A549 (cell line): ENCODE measurements around the gene SMIM35. TPM values are rescaled to one million over a fixed set of nuclear protein-coding genes. Genes with fewer than 3 reads are reported as not detected.

ENCODE experiments used
- ATAC-seq, 2 experiments: fragments of 200-7000 bp in 1 of 2; fragments of >200 bp in 1 of 2; cut with Nextera tagmentation in 1 of 2; cut with Tn5 transposase in 1 of 2; 3 replicates each; pipeline versions ENCODE4 v1.8.0 to v1.9.1; 2018 to 2020; ENCODE audit warnings: mild to moderate bottlenecking in 1 of 2, moderate library complexity in 1 of 2
- CTCF ChIA-PET: fragments of 300-600 bp; sonication (Branson Sonifier 250); formaldehyde crosslinking; extraction: SDS; loops from one replicate; lab custom pipeline; 2021; ENCODE audit warnings: antibody characterized with exemption, inconsistent platforms; lab: Yijun Ruan, JAX
- POLR2A ChIA-PET: fragments of 350-600 bp; formaldehyde crosslinking; extraction: SDS; loops from one replicate; lab custom pipeline; 2021; ENCODE audit warnings: antibody characterized with exemption, inconsistent platforms; lab: Yijun Ruan, JAX
- DNase-seq, 2 experiments: peaks; one replicate each; pipeline versions ENCODE4 v3.0.0 to v3.0.0-alpha.2; 2011 to 2016; ENCODE audit warnings: low read depth in 1 of 2, low spot score in 1 of 2
- FAIRE-seq: peaks from 2 replicates; lab custom pipeline; 2011; peaks lifted over from hg19 to GRCh38; lab: Jason Lieb, UNC
- H3K27ac ChIP-seq, 2 experiments: fragments of >200 bp; sonication (Bioruptor Twin); formaldehyde crosslinking; 3 replicates each; pipeline ENCODE4 v1.5.1; 2016 to 2017
- H3K4me1 ChIP-seq: fragments of >200 bp; sonication (Bioruptor Twin); formaldehyde crosslinking; 3 replicates; pipeline ENCODE4 v1.6.1; 2016
- H3K4me2 ChIP-seq: fragments of >200 bp; sonication (Bioruptor Twin); formaldehyde crosslinking; 3 replicates; pipeline ENCODE4 v1.6.1; 2016
- H3K4me3 ChIP-seq: fragments of >200 bp; sonication (Bioruptor Twin); formaldehyde crosslinking; 3 replicates; pipeline ENCODE4 v1.5.1; 2016
- H3K9me3 ChIP-seq: fragments of >200 bp; sonication (Bioruptor Twin); formaldehyde crosslinking; 3 replicates; pipeline ENCODE4 v1.6.1; 2016
- CBX2 ChIP-seq: fragments of 200-600 bp; sonication (generic); IDR thresholded peaks from 2 replicates; pipeline ENCODE4 v1.6.1; 2016; ENCODE audit warnings: low read depth, mild to moderate bottlenecking, borderline replicate concordance
- CBX8 ChIP-seq: fragments of 200-600 bp; sonication (generic); IDR thresholded peaks from 2 replicates; pipeline ENCODE4 v1.6.1; 2016
- CHD2 ChIP-seq: fragments of 150-350 bp; IDR thresholded peaks from 2 replicates; pipeline ENCODE4 v1.6.1; 2014; ENCODE audit warnings: low read length; ENCODE audit not compliant: partially characterized antibody
- CHD4 ChIP-seq: fragments of 200-600 bp; sonication (generic); IDR thresholded peaks from 2 replicates; pipeline ENCODE4 v1.6.1; 2016; ENCODE audit warnings: antibody characterized with exemption, mild to moderate bottlenecking, borderline replicate concordance
- EHMT2 ChIP-seq: fragments of 200-600 bp; sonication (generic); IDR thresholded peaks from 2 replicates; pipeline ENCODE4 v1.6.1; 2016; ENCODE audit warnings: antibody characterized with exemption, low read depth, mild to moderate bottlenecking, moderate library complexity
- ELK1 ChIP-seq: fragments of 150-350 bp; IDR thresholded peaks from 2 replicates; pipeline ENCODE4 v1.6.1; 2014; ENCODE audit warnings: low read depth, mild to moderate bottlenecking, low read length
- FOSL2 ChIP-seq, 2 experiments: fragments of 450-650 bp in 1 of 2; fragments of >200 bp in 1 of 2; sonication (Bioruptor Twin) in 1 of 2; formaldehyde crosslinking; IDR thresholded peaks; 2 replicates each; pipeline versions ENCODE4 v1.5.0 to v1.6.1; 2016 to 2020; ENCODE audit warnings: mild to moderate bottlenecking in 1 of 2, moderate library complexity in 1 of 2
- GATA3 ChIP-seq: IDR thresholded peaks from 2 replicates; pipeline ENCODE4 v1.6.1; 2012; ENCODE audit warnings: borderline replicate concordance
- HOXA7 ChIP-seq: fragments of 250-450 bp; sonication (Bioruptor Pico); IDR thresholded peaks from 2 replicates; pipeline ENCODE4 v1.5.0; 2020; ENCODE audit warnings: mild to moderate bottlenecking, moderate library complexity
- JUNB ChIP-seq: fragments of >200 bp; sonication (Bioruptor Twin); formaldehyde crosslinking; IDR thresholded peaks from 2 replicates; pipeline ENCODE4 v1.6.1; 2016
- KDM1A ChIP-seq: fragments of 200-600 bp; sonication (generic); IDR thresholded peaks from 2 replicates; pipeline ENCODE4 v1.6.1; 2016; ENCODE audit warnings: low read depth, mild to moderate bottlenecking
- KDM5A ChIP-seq: fragments of 200-600 bp; sonication (generic); IDR thresholded peaks from 2 replicates; pipeline ENCODE4 v1.6.1; 2016; ENCODE audit warnings: antibody characterized with exemption, mild to moderate bottlenecking
- MAZ ChIP-seq: fragments of 150-350 bp; IDR thresholded peaks from 2 replicates; pipeline ENCODE4 v1.6.1; 2014; ENCODE audit warnings: antibody characterized with exemption, low read depth, low read length, borderline replicate concordance
- NR3C1 ChIP-seq: fragments of >200 bp; sonication (Bioruptor Twin); formaldehyde crosslinking; IDR thresholded peaks from 3 replicates; pipeline ENCODE4 v1.6.1; 2017
- PBX3 ChIP-seq: IDR thresholded peaks from 2 replicates; pipeline ENCODE4 v1.6.1; 2012
- POLR2A ChIP-seq: IDR thresholded peaks from 2 replicates; pipeline ENCODE4 v1.6.1; 2012; ENCODE audit warnings: mild to moderate bottlenecking, low read length
- RAD21 ChIP-seq, 2 experiments: fragments of >200 bp in 1 of 2; sonication (Bioruptor Twin) in 1 of 2; formaldehyde crosslinking in 1 of 2; IDR thresholded peaks in 1 of 2; conservative IDR thresholded peaks in 1 of 2; 2 replicates in 1 of 2; 3 replicates in 1 of 2; pipeline ENCODE4 v1.6.1; 2012 to 2018; ENCODE audit warnings: inconsistent platforms in 1 of 2
- RCOR1 ChIP-seq: fragments of 150-350 bp; IDR thresholded peaks from 2 replicates; pipeline ENCODE4 v1.6.1; 2014; ENCODE audit warnings: antibody characterized with exemption, low read length, low read depth
- REST ChIP-seq: fragments of 200-600 bp; sonication (generic); IDR thresholded peaks from 2 replicates; pipeline ENCODE4 v1.6.1; 2016; ENCODE audit warnings: antibody characterized with exemption, mild to moderate bottlenecking, moderate library complexity
- RFX5 ChIP-seq: fragments of 450-650 bp; IDR thresholded peaks from 2 replicates; pipeline ENCODE4 v1.7.1; 2014; ENCODE audit warnings: antibody characterized with exemption, mild to moderate bottlenecking, moderate library complexity
- SREBF2 ChIP-seq: fragments of 450-650 bp; IDR thresholded peaks from 2 replicates; pipeline ENCODE4 v1.6.1; 2014; ENCODE audit warnings: mild to moderate bottlenecking, moderate library complexity
- TP53 ChIP-seq: fragments of 250-450 bp; sonication (Bioruptor Pico); IDR thresholded peaks from 2 replicates; pipeline ENCODE4 v1.5.0; 2021; ENCODE audit warnings: mild to moderate bottlenecking, moderate library complexity
- ZFP36 ChIP-seq: fragments of 450-650 bp; IDR thresholded peaks from 2 replicates; pipeline ENCODE4 v1.6.1; 2014; ENCODE audit warnings: borderline replicate concordance; ENCODE audit not compliant: partially characterized antibody
- WGBS: methylation state at CpG from one replicate; pipeline ENCODE4 v1.1.6; 2017; ENCODE audit errors: missing lambda C conversion rate; 5-methylcytosine and 5-hydroxymethylcytosine counted together
- polyA plus RNA-seq, 4 experiments: library from polyadenylated mRNA; depleted of rRNA in 3 of 4; stranded (reverse); fragments of >200 nt; fragmentation: RNase III in 1 of 4; extraction: RNeasy Plus Mini Kit Qiagen cat#74134 plus additional on column Dnase treatment in 1 of 4; gene quantifications; 2 replicates in 3 of 4; 3 replicates in 1 of 4; pipeline ENCODE4 v1.2.3, GENCODE V29; 2011 to 2017
- TF ChIP-seq, protein P1 (sequence below): fragments of 450-650 bp; IDR thresholded peaks from 2 replicates; pipeline ENCODE4 v1.6.1; 2014; ENCODE audit warnings: antibody characterized with exemption
- TF ChIP-seq, protein P2 (sequence below): IDR thresholded peaks from 2 replicates; pipeline ENCODE4 v1.6.1; 2012; ENCODE audit warnings: low read depth, borderline replicate concordance
- TF ChIP-seq, protein P3 (sequence below): fragments of 250-450 bp; sonication (Bioruptor Pico); IDR thresholded peaks from 2 replicates; pipeline ENCODE4 v1.5.0; 2020; ENCODE audit warnings: low read depth, mild to moderate bottlenecking, moderate library complexity

The SMIM35 gene
- polyA plus RNA-seq, 2 of the 4 experiments (the other 2 are of a cell fraction): not detected

GRCh38 chr11:118018401-118018800 is 68.4 kb downstream of the SMIM35 start:
- FAIRE-seq (no peak), DNase-seq (no peak), ATAC-seq (no peak)
- TF ChIP-seq CHD4 (no peak), ELK1 (no peak), GATA3 (no peak), EHMT2 (no peak), TP53 (CRISPR knock-in tag) (no peak), NR3C1 (no peak), CBX2 (no peak), HOXA7 (no peak)
- TF ChIP-seq, protein P1, sequence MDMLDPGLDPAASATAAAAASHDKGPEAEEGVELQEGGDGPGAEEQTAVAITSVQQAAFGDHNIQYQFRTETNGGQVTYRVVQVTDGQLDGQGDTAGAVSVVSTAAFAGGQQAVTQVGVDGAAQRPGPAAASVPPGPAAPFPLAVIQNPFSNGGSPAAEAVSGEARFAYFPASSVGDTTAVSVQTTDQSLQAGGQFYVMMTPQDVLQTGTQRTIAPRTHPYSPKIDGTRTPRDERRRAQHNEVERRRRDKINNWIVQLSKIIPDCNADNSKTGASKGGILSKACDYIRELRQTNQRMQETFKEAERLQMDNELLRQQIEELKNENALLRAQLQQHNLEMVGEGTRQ: no peak
- TF ChIP-seq, protein P2, sequence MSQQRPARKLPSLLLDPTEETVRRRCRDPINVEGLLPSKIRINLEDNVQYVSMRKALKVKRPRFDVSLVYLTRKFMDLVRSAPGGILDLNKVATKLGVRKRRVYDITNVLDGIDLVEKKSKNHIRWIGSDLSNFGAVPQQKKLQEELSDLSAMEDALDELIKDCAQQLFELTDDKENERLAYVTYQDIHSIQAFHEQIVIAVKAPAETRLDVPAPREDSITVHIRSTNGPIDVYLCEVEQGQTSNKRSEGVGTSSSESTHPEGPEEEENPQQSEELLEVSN: no peak
- H3K4me1 ChIP-seq: no peaks in the 10 kb centered on the region
- no peak overlapping the region for H3K4me3 ChIP-seq
- 2% methylated on average over 2 of the region's 2 CpGs for WGBS
- ChIA-PET CTCF (no interaction called here), POLR2A (no interaction called here)
- H3K27ac ChIP-seq: no peak overlapping the region
- H3K9me3 ChIP-seq: peaks cover 6% of the 10 kb centered on the region; the same call in 2 of the 3 replicates
- no peak overlapping the region for H3K4me2 ChIP-seq

DNA sequence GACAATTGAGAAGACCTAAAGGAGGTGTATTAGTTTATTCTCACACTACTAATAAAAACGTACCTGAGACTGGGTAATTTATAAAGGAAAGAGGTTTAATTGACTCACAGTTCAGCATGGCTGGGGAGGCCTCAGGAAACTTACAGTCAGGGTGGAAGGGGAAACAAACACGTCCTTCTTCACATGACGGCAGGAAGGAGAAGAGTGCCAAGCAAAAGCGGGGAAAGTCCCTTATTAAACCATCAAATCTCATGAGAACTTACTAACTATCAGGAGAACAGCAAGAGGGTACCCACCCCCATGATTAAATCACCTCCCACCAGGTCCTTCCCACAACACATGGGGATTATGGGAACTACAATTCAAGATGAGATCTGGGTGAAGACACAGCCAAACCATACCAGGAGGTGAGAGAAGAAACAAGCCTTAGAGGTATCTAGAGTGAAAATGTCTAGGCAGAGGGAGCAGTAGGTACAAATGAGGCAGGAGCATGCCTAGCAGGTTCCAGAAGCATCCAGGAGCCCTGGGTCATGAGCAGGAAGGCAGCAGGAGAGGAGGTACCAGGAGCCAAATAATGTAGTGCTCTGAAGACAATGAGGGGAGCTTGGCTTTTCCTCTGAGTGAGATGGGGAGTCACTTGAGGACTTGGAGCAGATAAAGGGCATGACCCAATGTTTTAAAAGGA is 69.0 kb downstream of the SMIM35 start:
- ATAC-seq (no peak), DNase-seq (no peak), FAIRE-seq (no peak)
- POLR2A ChIA-PET: no interaction called here
- TF ChIP-seq KDM5A (no peak), RFX5 (no peak), SREBF2 (no peak), PBX3 (no peak), CBX2 (no peak), JUNB (no peak), ZFP36 (no peak), CHD2 (no peak), KDM1A (no peak)
- TF ChIP-seq, protein P3, sequence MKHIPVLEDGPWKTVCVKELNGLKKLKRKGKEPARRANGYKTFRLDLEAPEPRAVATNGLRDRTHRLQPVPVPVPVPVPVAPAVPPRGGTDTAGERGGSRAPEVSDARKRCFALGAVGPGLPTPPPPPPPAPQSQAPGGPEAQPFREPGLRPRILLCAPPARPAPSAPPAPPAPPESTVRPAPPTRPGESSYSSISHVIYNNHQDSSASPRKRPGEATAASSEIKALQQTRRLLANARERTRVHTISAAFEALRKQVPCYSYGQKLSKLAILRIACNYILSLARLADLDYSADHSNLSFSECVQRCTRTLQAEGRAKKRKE (CRISPR knock-in tag): no peak
- H3K27ac ChIP-seq: no peak overlapping the region
- H3K4me3 ChIP-seq: no peak overlapping the region
- H3K4me1 ChIP-seq: no peaks in the 10 kb centered on the region
- 48% methylated on average over 4 of the region's 4 CpGs for WGBS
- H3K4me2 ChIP-seq: no peak overlapping the region
- H3K9me3 ChIP-seq: peaks cover 6% of the 10 kb centered on the region; the same call in 2 of the 3 replicates
- CTCF ChIA-PET: no interaction called here

DNA sequence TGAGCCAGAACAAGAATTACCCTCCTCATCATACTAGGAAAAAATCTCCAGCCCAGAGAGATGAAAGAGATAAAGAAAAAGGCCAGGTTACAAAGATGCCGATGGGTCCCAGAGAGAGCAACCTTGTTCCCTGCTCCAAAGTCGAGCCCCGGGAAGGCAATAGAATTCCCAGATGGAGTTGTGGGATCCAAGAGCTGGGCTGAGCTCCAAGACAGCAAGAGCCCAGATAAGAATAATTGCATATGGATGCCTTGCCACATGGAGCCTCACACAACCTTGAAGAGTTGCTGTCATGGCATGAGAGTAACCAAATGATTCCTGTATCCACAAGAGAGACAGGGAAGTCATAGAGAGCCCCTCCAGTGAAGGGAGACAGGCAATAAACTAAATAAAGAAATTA is 69.7 kb downstream of the SMIM35 start:
- ChIA-PET CTCF (no interaction called here), POLR2A (no interaction called here)
- peaks cover 6% of the 10 kb centered on the region; the same call in 2 of the 3 replicates for H3K9me3 ChIP-seq
- no peak for DNase-seq
- no peak overlapping the region for H3K4me3 ChIP-seq
- WGBS: 34% methylated on average over 3 of the region's 3 CpGs
- no peak overlapping the region for H3K4me2 ChIP-seq
- no peaks in the 10 kb centered on the region for H3K4me1 ChIP-seq
- no peak for ATAC-seq
- H3K27ac ChIP-seq: no peak overlapping the region
- no peak for FAIRE-seq
- no peak for TF ChIP-seq FOSL2 (IDR thresholded peaks at IDR 0.05)
- no peak for TF ChIP-seq FOSL2 (CRISPR knock-in tag; IDR thresholded peaks at IDR 0.05)
- TF ChIP-seq RAD21 (conservative IDR thresholded peaks at IDR 0.05 in 1 of 2, IDR thresholded peaks at IDR 0.05 in 1 of 2): no peak
- no peak for TF ChIP-seq CBX8
- no peak for TF ChIP-seq RCOR1
- no peak for TF ChIP-seq MAZ
- no peak for TF ChIP-seq ZFP36
- TF ChIP-seq POLR2A: no peak
- TF ChIP-seq REST: no peak
